Stimulated activated CD8-positive, alpha-beta memory T cell treated with anti-CD3 and anti-CD28 coated beads, Interleukin-4, amount 100 ng/mL, for 48 hours (primary cell): ENCODE data around the gene ELMO1.

Experiments used
- DNase-seq: peaks from one replicate; pipeline ENCODE4 v3.0.0-alpha.2; 2020

Gene ELMO1

DNA sequence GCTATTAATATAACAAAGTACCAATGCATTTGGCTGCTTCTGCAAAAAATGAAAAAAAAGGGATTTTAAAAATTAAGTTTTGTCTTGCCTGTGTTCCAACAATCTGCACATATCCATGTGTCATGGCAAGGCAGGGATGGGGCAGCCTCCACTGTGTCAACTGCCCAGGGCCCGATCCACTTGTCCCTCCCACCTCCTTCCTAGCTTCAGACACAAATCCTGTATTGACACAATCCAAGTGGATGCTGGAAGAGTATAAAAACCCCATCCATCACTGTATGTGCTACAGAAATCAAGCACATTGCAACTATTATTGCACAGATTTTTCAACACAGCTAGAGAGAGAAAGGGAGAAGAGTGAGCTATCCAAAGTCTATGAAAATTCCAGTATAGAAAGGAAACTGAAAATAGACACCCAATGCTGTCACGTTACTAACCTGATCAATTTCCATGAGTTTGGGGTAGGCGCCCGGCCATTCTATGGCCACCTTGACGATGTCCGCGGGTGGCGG lies 106.4 kb downstream of the ELMO1 start:
- no peak for DNase-seq

DNA sequence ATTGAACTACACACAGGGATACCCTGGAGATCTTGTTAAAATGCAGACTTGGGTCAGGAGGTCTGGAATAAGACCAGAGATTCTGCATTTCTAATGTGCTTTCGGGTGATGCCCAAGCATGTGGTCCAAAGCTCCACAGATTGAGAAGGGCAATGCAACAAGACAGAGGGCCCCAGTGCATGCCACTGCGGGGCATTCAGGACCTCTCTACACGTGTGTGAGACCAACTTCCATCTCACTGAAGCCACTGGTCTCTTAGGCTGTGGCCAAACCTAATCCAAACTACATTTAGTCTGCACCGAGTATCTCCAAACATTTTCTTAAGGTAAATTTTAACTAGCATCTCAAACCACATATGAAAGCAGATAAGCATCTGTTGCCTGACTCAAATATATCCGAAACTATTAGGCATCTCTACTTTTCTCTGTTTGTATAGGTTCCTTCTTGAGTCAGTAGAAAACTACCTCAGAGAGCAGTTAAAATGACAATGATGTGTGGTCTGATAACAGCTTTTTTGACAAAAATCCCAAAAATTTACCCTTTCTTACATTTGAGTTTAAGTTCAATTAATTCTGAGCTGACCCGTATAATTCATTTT lies 107.5 kb downstream of the ELMO1 start:
- no peak for DNase-seq

DNA sequence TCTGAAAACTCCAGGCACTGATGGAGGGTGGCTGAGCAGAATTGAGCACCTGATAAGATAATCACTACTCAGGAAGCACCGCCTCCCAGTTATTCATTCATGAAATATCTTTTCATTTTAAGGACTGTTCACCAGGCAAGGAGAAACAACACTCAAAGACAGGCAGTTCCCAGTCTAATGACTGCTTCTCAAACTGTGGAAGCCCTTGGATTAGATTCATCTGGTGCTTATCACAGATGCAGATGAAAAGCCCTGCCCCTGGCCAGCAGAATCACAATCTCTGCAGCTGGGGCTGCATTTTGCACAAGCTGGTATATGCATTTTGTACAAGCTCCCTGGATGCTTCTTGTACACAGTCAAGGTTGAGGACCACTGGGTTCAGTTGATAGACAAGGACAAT lies 109.7 kb downstream of the ELMO1 start:
- no peak for DNase-seq

DNA sequence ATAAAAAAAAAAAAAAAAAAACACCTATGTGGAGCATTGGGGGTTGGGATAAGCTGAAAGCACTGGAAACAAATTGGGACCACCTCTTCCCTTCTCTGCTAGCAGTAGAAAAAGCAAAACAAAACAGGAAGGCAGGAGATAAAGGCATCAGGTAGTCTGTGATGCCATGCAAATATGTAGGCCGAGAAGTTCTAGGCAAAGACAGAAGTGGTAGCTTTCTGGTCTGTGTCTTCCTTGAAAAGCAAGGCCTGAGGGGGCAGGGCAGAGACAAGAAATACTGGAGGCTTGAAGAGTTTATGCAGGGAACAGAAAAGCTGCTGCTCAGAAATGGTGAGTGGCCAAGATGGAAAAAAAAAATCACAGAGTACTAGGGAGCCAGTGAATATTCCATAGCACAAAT lies 111.1 kb downstream of the ELMO1 start:
- no peak for DNase-seq

DNA sequence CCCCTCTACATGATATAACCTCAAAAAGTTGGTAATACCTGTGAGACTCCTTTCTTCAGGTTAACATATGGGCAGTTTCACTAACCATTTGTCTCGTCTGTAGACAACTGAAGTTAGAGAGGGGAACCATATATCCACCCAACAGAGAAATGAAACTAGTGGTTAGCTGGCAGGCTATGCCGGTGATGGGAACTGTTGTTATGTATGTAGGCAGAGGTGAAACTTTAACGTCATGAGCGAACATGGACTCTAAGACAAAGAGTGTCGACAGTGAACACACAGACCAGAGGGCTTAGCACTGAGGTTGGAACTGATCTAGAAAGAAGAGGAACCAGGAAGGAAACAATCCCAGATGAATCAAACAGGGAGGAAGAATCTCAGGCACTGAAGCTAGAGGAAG lies 112.4 kb downstream of the ELMO1 start:
- DNase-seq, result no peak

DNA sequence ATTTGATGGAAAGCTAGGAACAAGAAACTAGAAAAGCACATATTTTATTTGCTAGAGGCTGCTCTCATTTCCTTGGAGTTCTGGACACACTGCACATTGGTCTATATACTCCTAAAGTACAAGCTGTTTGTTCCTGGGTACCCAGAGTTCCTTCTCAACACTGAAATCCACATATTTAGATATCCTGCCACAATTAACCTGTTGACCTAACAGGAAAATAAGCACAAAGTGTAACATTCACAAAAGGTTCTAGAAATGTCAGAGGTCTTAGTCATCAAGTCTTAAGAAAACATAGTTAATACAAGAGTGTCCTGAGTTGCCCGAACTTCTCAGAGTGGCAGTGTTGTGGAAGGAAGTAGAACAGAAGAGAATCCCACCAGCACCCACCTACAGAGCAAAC lies 115.6 kb downstream of the ELMO1 start:
- DNase-seq, result no peak

DNA sequence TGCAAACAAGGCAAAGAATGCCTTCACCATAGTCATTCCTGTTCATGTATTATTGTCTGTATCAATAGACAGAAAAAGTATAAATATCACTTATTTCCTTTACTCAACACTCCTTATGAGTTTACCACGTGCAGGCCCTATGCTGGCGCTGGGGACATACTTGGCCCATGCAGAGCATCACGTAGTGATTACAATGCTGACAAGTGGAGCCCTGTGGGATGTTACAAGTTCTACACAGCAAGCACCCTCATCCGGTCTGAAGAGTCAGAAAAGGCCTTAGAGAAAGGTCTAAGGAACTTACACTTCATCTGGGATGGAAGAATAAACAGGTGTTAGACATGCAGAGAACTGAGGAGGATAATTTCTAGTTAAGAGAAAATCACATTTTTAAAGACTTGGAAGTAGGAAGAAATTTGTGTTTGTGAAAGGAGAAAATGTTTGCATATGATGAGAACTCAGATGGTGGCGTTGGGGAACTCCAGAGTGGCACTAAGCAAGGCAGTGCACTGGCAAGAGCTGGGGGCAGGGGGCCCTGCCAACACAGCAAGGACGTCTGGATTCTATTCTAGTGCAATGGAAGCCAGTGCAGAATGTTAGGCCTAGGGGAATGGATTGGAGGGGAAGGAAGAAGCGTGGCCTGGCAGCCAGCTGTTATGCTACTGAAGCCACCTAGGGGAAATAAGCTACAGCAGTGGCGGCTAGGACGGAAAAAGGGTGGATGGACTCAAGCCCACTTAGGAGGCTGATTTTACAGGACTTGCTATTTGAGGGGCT lies 116.2 kb downstream of the ELMO1 start:
- no peak for DNase-seq

DNA sequence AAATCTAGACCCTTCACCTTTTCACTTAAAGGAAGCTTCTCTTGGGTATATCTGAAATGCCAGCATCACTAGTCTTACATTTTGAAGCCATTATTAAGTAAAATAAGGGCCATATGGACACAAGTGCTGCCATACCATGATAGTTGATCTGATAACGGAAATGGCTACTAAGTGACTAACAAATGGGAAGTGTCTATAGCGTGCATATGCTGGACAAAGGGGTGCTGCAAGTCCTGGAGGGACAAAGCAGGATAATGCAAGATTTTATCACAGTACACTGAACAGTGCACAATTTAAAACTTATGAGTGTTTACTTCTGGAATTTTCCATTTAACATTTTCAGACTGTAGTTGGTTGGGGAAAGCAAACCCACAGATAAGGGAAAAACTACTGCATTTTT lies 117.9 kb downstream of the ELMO1 start:
- DNase-seq, result no peak

DNA sequence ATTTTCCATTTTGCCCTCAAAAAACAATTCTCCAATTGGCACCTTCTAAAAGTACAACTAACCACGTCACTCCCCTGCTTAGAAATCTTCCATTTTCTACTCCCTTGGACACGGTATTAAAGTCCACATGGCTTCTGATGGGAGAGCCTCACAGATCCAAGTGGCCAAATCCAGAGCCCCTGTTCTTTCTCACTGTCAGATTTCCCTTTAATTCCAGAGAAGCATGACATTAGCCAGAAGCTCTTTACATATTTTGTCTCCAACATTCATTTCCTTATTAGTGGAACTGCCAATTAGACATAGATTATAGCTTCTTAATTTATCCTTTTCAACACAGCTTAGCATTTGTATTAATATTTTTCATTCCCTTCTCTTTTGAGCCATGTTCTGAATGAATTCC lies 118.7 kb downstream of the ELMO1 start:
- no peak for DNase-seq

DNA sequence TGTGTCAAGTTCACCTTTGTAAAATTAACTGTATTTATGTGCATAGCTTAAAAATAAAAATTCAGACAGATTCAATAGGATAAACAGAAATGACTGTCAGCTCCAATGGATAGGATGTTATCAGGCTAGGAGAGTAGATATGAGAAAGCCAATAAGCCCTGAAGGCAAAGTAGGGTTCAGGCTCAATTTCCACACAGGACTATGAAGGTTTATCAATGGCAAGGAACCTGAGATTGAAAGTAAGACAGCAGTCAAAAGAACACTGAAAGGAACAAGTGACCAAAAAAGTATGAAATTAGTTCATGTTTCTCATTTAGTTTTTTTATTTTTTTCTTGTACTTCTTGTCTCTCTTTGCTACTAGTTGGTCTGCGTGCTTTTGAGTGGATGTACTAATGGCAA lies 121.4 kb downstream of the ELMO1 start:
- DNase-seq, result no peak

DNA sequence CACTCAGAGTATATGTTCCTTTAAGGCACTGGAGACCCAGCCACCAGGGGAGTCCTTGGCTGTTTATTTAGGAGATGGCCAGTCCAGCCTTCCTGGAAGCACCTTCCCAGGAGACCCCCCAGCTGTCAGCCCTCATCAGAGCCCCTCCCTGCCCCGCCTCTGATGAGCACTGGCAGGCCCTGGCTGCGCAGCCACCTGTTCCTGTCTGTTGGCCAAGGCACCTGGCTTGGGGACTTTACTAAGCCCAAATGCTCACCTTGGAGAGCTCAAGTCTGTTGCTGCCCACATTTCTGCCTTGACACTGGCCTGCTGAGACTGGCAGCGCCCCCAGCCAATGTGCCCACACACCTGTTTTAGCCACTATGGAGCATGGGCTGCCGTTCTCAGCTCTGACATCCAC lies 124.7 kb downstream of the ELMO1 start:
- no peak for DNase-seq

DNA sequence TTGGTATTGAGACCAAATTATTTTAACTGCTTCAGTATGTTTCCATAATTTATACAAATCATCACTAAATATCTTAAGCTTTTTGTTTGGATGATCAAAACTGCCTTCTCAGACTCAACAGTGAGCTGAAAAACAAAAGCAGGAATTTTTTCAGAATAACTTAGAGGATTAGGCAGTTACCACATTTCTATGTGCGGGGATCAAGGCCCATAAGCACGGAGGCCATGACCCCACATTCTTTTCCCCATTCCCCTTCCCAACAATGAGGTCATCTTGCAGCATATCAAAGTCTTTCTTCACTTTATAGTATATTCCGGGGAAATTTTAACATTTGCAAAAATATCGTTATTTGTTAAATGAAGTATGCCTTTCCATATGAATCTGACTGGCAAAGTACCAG lies 125.8 kb downstream of the ELMO1 start:
- DNase-seq, result no peak

DNA sequence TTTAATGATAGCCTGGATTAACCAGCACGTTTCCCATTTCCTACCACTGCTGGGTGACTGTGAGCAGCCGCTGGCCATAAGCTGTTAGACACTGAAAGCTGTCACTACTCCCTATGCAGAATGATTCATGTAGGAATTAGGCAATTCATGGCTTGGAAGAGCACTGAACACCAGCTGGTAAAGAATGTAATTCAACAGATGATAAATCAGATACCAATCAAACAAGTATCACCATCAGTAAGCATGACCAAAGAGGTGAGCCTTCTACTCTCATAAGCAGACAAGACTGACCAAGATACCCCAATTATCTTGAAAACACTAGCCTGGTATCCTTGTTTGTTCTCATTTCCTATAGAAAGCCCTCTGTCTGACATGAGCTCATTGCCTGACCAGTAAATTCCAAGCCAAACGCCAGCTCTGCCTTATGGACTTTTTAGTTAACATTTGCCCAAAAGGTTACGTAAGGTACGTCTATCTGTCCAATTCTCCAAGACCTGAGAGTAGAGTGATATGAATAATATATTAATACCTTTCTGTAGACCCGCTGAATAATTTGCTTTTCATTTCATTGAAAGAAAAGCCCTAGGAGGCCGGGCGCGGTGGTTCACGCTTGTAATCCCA lies 127.7 kb downstream of the ELMO1 start:
- DNase-seq, result no peak

DNA sequence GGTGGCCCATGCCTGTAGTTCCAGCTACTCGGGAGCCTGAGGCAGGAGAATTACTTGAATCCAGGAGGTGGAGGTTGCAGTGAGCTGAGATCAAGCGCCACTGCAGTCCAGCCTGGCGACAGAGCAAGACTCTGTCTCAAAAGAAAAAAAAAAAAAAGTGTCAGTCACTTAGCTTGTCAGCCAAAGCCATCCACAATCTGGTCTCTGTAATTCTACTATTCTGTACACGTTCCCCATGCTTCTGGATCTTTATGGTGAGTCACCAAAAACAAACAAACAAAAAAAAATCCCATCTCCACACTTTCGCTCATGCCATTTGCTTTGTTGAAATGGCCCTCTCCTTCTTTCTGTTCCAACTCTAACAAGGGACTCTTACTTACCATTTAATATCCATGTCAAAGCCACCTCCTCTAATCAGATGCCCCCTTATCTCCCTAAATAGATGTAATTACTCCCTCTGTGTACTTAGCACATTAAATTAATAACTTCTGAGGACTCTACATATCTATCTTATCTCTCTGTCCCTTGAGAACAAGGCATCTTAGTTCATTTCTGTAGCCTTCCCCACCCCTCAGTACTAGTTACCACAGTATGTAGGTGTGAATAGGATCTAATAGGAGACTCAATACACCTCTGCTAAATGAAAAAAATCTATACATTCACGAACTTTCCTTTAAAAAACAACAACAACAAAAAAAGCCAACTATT lies 128.4 kb downstream of the ELMO1 start:
- DNase-seq, result no peak

DNA sequence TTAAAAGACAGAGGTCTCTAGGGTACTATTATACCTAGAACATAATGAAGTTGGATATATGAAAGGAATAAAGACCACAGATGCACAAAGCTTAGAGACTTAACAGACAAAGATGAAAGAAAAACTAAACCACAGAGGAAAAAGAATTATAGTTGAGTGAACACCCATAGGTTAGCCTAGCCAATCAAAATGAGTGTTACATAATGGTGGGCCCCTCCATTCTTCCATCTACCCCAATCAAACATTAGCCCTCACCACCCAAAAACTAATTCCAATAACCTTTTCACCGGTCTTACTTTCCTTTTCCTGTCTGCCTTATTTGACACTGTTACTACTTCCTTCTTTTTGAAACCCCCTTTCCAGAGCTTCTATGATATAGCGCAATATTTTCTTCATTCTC lies 130.1 kb downstream of the ELMO1 start:
- no peak for DNase-seq

DNA sequence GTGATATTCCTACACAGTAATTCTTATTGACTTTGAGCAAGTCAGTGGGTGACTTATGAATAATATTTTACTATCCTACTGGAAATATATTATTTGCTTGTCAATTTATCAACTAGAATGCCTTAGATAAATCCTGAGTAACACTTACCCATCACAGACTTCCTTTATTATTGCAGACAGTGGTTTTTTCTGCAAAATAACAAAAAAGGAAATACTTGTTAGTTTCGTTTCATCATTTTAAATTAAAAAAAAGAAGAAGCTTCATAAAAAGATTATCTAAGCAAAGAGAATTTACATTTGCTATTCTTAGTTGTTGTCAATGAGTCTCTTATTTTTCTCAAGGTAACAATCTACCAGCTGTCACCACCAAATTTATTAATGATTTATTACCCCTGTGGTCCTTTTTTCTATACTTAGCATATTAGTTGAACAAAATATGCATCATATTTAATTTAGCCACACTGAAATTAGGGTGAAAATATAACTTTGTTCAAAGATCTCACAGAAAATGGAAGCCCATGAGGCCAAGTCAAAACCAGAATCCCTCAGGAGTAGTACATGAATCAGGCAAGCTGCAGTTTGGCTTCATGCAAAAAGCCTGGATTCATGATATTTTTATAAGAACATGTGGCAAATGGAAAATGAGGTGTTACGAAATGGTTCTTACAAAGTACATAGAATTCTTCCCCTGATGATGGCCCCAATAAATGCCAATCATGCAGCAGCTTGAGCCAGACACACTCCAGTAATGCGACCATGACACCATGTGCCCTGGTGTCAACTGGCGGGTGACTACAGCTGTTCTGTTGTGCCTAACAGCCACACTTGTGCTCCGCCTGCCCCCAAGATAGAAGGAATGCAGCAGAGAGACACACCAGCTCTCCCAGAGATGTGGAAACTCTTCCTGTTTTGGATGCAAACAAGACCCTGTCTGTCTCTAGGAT lies 132.6 kb downstream of the ELMO1 start:
- DNase-seq, result no peak

DNA sequence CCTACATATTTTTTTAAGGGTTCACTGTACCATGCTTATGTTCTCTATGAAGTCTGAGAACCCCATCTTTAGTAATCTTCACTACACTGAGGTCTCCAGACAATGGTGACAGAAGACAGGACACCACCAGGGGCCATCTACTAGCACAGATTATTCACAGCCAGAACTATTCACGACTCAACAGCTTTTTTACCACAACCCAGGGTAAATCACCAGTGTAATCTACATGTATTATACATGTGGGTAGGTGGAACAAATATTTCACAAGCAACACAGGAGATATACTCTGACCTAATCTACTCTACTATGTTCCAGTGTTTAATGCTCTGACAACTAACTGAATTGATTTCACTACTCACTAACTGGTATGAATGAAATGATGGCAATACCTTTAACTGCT lies 136.1 kb downstream of the ELMO1 start:
- DNase-seq, result no peak

DNA sequence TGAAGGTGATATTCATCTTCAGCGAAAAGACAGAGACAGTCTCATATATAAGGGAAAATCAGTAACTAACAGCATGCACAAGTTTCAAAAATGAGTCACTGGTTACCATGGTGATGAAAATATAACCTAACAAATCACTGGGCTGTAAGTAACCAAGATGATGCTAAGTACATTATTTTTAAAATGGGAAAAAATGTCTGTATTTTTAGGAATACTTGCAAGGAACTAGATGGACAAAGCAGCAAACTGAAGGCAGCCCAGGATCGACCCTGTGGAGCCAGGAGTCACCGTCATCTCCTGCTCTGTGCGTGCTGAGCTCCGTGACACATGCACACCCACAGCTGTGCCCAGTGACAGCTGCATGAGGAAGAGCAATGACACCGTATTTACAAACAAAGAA lies 137.3 kb downstream of the ELMO1 start:
- peak; percentile 48 for DNase-seq

DNA sequence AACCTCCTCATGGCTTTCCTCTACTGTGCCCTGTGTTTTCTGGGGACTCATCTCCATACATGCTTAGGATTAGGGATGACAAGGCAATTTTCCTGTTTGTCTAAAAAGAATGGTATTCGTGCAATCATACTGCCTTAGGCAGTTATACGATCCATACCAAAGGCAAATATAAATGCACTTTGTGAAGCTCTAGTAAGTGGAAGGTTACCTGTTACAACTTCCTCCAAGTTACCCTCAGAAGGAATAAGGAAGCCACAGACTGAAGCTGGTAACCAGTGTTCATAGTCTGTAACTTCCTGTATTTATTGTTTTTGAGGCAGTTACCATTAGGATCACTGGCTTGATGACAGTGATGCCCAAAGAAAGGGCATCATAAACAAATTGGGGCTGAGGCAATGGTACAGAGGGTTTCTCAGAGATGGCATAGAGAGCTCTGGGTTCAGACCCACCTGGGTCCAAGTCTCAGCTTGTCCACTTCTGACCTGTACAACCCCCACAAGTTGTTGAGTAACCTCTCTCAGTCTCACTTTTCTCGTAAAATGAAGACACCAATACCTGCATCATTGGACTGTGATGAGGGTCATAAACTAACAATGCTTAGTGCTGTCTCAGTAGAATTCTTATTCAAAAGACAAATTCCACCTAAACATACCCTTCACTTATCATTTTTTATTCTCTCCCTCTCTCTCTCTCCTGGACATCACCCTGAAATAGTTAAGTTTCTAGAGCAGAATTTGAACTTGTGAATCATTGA lies 138.2 kb downstream of the ELMO1 start:
- DNase-seq, result no peak

DNA sequence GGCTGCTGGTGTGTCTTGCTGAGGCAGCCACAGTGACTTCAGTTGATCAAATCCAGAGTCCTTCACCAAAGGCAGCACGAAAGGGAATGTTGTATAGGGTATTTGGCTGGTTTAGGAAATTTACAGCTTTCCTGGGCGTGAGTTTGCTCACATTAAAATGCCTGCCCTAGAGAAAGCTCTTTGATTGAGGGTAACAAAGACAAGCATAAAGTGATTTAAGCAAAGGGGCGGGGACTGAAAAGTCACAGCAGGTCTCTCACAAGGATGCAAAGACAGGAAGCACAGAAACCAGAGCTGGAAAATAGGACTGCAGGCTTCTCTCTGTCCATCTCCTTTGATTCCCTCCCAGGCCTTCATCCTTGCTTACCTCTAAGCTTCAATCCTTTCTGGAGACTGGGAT lies 139.2 kb downstream of the ELMO1 start:
- no peak for DNase-seq

DNA sequence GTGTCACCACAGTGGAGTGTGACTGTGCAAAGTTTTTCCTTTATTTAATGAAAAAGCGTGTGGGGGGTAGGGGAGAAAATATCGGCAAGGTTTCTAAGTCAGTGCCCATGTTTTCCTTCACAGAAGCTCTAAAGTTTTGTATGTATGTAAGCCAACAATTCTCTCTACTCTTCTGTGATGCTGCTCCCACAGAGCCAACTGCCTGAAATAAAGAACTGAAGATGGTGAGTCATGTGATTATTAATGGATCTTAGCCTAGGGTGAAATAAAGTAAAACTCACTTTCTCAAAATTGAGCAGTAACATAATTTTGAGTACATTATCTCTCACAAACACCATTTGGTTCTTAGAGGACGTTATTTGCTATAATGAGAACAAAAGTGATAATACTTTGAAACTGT lies 143.7 kb downstream of the ELMO1 start:
- DNase-seq, result no peak

DNA sequence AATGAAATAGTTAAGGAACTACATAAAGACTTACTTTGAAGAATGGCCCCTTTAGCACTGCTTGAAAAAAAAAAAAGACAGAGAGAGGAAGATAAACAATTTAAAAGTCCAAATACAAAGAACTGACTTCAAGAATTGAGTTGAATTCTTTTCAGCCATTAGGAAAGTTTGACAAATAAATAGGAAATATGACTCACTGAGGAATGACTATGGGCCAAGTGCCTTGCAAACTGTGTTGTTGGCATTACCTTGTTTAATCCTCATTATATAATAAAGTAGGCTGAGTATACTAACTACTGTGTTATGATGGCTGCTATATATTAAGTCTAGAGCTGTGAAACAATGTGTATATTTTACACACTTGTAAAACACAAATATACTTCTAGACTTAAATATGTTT lies 151.1 kb downstream of the ELMO1 start:
- no peak for DNase-seq
